GM12872 (cell line): ENCODE data around the gene HLA-DMA.

Source experiments
- CTCF ChIP-seq: IDR thresholded peaks from 3 replicates; pipeline ENCODE4 v1.5.1; 2011; ENCODE audit warnings: low read depth, mild to moderate bottlenecking, low read length, moderate library complexity; ENCODE audit not compliant: insufficient read depth

HLA-DMA gene

DNA sequence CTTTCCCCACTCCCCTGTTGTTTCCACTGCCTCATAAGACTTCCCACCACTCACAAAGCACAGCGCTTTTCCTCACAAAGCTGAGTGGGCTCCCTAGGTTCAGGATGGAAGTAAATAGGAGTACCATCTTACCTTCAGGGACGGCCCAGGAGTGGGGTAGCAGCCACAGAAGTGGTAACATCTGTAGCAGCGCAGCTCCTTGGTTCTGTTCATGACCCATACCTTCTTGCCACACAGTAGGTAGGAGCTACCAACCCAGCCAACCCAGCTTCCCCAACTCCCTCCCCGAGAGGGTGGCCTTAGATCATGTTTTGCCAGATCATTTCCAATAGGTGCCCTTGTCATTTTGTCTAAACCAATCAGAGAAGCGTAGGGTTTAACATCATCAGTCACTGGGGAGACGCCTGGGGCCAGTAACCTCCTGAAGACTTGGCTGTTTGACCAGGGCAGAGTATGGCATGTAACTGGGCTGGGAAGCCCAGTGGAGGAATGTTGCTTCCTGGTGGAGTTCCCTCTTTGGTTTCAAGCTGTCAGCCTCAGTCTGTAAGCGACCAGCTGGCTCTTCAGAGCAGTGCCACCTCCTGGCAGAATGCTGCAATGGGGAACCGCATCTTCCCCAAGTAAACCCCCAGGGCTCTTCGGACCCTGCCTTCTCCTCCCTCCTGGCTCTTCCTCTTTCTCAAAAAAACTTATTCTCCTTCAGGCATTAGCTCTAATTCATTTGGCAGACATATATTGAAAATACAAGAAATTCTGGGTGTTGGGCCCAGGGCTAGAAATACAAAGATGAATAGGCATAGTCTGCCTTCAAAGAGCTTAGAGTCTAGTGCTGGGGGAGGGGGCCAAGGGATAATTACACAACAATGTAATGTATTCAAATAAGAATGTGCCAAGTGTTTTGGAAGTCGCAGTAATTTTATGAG lies at the start of gene HLA-DMA:
TSS of gene HLA-DMA (minus strand) at position 281 of the 923 bp plus-strand sequence. CDS start at position 220, 61 bp downstream.
- TF ChIP-seq CTCF, result peak; percentile 84

GRCh38 chr6:33001685-33002084 lies 48.8 kb upstream of the HLA-DMA start:
- no peak for TF ChIP-seq CTCF

- TF ChIP-seq CTCF, result peak; percentile 62
Measured at GRCh38 chr6:33000055-33000454, 47.2 kb upstream of the HLA-DMA start.

DNA sequence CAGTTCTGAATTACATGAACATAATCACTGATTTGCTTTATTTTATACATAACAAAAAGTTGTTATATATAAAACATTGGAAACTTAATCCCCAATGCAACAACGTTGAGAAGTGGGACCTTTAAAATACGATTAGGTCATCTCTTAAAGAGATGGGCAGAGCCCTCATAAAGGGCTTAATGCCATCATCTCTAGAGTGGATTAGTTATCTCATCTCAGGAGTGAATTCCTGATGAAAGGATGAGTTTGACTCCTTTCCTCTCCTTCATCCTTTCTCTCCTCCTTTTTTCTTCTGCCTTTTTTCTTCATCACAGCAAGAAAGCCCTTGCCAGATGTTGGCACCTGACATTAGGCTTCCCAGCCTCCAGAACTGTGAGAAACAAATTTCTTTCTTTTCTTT lies 42.6 kb upstream of the HLA-DMA start:
- no peak for TF ChIP-seq CTCF

DNA sequence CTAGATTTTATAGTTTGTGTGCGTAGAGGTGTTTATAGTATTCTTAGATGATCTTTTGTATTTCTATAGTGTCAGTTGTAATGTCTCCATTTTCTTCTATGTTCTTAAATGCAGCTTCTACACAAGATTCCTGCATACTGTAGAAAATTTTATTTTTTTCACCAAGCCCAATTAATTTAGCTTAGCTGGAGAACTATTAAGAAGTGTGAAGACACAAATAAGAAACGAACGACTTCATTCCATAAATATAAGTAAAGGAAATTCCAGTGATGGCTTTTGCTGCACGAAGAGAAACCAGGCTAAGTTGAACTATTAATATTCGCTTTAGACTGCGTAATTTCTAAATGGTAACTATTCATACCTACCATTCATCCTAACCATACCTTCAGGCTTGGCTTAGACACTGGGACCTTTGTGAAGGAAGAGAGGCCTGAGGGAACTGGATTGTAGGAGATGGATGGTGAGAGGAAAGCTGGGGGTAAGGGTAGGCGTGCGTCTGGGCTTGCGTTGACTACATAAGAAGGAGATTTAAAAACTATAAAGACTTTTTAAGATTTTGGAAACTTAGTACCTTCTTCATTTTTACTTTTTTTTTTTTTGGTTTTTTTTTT lies 40.6 kb upstream of the HLA-DMA start:
- TF ChIP-seq CTCF, result no peak

GRCh38 chr6:32991972-32992371 lies 39.1 kb upstream of the HLA-DMA start:
- no peak for TF ChIP-seq CTCF

- no peak for TF ChIP-seq CTCF
Measured at GRCh38 chr6:32989368-32989767, 36.5 kb upstream of the HLA-DMA start.
